A172 (cell line): ENCODE results near the gene ARHGAP25. TPM values are rescaled to one million over a fixed set of nuclear protein-coding genes. Genes with fewer than 3 reads are reported as not detected.

Experiments
- DNase-seq: peaks from one replicate; pipeline ENCODE4 v3.0.0-alpha.2; 2015; ENCODE audit warnings: low spot score
- total RNA-seq: library from RNA; depleted of rRNA; stranded (reverse); fragments of >200 nt; shearing (Covaris generic); gene quantifications from 2 replicates; pipeline ENCODE4 v1.2.3, GENCODE V29; 2014

Gene ARHGAP25
- total RNA-seq, 1 experiment from 2014 or later = not detected

- DNase-seq = no peak
Observed at GRCh38 chr2:68717305-68717661, 17.3 kb upstream of the ARHGAP25 start.

- DNase-seq = no peak
Observed at GRCh38 chr2:68719912-68720311, 14.7 kb upstream of the ARHGAP25 start.

GRCh38 chr2:68720665-68721064 lies 13.9 kb upstream of the ARHGAP25 start:
- DNase-seq = no peak

DNA sequence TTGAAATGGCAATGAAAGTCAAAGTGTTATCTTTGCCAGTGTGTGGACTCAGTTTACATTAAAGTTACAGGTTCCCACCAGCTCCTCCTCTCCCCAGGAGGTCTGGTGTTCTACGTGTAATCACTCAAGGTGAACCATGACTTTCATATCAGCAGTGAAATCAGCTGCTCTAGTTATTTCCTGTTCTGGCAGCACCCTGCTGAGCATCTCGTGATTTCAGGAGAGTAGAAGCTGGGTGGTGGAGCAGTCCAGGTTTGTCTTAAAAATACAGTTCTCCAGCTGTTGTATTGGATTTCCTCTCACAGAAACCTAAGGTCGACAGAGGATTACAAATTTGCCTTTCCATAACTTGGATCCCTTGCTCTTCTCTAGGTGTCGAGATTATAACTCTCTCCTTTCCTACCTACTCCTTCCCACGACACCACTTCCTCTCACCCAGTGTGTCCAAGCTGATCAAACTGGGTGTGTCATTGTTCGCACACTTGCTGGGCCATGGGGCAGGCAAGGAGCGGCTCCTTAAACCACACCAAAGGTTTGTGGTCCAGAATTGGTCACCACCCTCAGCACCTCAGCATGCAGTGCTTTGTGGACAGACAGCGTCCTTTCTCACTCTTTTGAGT lies 13.0 kb upstream of the ARHGAP25 start:
- DNase-seq = peak; percentile 81

GRCh38 chr2:68722712-68723111 lies 11.9 kb upstream of the ARHGAP25 start:
- DNase-seq = no peak

DNA sequence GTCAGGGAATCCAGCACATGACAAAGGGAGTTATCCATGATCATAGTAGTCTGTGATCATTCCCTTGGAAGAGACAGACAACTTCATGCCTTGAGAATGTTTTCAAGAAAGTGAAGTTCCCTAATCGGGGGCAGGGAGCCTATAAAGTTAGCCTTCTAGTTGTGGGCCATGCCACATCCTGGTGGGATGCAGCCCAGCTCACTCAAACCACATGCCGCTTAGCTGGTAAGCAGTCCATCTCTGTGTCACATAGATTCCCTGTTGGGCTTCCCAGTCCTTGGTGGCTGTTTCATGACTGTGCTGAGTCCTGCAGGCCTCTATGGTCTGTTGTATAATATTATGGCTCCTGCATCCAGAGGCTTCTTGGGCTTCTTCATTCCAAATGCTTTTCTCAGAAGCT lies 11.4 kb upstream of the ARHGAP25 start:
- DNase-seq = no peak

DNA sequence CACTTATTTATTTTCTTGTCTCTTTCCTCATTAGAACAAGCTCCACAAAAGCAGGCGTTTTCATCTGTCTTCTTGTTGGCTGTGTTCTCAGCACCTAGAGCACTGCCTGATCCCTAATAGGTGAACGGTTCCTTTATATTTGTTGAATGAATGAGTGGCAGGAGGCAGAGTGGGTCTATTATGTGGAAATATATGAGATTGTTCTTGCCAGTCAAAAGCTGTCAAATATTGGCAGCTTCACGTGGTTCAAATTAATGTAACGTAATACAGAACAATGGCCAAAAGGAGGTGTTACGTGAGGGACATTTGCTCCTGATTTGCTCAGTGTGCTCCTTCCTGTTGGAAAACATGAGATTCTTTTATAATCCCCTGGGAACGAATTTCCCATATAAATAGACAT lies 8.5 kb upstream of the ARHGAP25 start:
- no peak for DNase-seq

DNA sequence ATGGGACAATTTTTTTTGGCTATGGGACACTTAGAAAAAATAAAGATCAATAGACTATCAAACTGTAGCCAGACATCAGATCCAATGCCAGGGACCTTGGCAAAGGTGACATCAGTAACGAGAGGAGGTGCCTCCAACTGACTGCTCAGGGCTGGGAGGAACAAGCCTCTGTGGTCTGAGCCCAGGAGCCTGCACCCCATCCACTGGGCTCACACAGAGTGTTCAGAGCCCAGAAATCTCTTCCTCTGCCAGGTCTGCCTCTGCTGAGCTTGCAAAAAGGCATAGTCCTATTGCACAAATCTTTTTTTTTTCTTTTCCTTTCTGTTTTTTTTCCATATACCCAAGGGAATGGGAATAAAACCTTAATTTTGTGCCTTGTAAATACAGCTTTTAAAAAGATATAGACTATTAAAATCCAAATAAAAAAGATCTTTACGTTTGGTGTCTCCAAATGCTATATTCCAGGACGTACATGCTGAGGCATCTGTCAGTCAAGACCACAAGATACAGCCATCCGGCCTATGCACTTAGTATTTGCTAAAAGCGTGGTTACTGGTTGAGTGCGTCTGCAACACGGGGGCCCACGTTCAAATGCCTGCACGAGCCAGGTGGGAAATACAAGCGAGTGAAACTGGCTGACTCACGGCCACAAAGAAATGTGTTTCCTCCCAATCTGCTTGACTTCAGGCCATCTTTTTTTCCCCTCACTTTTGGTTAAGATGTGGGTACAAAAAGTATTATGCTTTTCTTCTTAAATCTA lies 7.8 kb upstream of the ARHGAP25 start:
- no peak for DNase-seq

DNA sequence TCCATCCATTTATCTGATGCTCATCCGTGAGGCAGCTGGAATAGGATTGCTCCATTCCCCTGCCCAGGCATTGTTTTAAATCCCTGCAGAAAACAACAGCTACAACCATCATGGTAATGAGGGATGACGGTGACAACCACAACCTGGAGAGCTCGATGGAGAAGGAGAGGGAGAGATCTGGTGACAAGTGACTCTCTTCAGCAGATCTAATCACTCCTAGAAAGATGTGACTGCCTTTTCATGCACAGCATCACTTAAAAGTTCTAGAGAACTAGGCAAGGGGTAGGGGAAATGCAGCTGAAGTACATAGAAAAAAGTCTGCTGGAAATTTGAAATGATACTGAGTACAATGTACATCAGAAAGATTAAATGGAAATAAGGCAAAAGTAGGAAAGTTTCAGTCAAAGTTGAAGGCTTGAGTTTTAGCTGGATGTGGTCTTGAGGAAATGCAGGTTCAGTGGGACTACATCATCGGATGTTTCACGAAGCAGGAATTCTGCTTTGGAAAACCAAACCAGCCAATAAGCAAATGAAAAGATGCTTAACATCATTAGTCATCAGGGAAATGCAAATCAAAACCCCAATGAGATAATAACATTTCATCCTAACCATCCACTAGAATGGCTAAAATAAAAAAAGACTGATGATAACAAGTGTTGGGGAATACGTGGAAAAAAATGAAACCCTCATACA lies 6.8 kb upstream of the ARHGAP25 start:
- peak; percentile 72 for DNase-seq

- peak; percentile 63 for DNase-seq
Observed at GRCh38 chr2:68730828-68731227, 3.8 kb upstream of the ARHGAP25 start.

DNA sequence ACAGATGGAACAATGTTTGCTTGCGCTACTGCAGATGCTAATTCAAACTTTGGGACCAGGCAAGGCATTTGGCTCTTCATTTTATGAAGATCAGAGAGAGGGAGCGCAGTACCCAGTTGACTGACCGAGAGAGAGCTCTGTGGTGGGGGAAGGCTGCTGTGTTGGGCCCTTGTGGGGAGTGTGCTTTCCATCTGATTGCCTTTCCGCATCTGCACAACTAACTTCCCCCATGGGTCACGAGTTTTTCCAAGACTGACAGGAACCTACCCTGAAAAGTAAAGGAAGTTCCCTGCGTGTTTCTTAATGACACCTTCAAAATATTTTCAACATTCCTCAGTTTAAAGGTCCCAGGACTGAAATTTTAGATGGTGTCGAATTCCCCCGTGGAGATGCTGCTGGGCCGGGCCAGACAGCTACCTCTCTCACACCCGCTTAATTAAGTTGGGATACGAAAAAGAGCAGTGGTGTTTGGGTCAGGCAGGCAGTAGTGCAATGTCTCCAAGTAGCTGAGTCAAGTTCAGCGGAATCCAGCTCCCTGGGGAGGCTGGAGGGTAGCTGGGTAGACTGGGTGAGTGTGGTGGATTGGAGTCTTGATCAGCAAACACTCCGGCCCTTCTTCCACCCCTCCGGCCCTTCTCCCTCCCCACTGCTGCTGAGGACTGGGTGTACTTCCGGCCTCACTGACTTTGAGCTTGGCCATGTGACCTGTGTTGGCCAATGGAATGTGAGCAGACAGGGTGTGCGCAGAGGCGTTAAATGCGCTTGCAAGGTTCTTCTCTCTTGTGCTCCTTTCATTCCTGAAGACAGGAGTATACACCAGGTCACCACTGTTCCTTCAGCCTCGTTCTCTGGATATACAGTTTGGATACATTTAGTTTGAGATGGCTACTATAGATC lies 2.3 kb upstream of the ARHGAP25 start:
- DNase-seq = no peak

DNA sequence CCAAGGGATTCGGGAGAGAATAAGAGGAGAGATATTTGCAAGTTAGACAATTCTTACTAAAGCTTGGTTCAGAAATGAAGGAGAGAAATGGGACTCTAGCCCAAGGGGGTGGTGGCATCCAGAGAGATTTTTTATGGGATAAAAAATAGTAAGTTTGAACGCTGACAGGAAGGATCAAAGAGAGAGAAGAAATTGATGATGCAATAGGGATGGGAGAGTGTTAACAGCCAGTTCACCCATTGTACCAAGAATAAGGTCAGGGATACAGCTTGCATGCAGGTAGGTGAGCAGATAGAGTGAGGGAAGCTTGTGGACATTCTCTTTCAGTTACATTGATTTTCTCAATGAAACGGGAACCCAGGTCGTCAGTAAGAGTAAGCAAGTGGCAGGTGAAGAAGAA lies 1.2 kb upstream of the ARHGAP25 start:
- DNase-seq = no peak

DNA sequence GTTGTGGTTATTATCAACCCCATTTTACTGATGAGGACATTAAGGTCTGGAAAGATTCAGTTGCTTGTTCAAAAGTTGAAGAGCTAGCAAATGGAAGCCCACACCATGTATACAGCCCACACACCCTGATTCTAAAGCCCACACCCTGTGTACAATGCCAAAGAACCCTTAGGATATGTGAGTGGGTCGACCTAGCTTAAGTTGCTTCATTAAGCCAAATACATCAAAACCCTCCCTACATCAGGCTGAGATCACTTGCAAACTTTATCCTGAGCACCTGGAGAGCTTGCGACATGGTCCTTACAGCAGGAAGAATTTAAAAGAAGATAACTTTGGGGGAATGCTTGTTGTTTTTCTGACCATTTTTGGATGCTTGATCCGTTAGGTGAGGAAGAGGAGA lies 435 bp upstream of the ARHGAP25 start:
- DNase-seq = no peak

DNA sequence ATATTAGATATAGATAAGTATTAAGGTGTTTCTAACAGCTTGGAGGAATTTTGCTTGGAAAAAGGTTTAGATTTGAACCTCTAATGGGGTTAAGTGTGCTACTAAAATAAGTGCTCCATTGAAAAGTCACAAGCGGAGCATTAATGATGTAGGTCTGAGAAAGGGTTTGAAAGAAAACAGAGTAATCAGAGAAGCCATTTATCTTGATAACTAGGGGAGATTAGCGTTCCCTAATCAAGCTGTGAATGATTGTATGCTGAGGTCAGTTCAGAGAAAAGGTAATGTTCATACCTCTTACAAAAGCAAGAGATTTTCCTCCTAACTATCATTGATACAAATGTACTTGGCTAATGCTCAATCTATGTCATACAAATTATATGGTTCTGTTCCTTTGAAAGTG lies 1.5 kb downstream of the ARHGAP25 start:
- no peak for DNase-seq

- DNase-seq = no peak
Observed at GRCh38 chr2:68737711-68738110, 3.1 kb downstream of the ARHGAP25 start.

GRCh38 chr2:68738906-68739594 lies 4.4 kb downstream of the ARHGAP25 start:
- DNase-seq = no peak

GRCh38 chr2:68739595-68740399 lies 5.2 kb downstream of the ARHGAP25 start:
- DNase-seq = no peak

- no peak for DNase-seq
Observed at GRCh38 chr2:68740400-68740914, 5.8 kb downstream of the ARHGAP25 start.

DNA sequence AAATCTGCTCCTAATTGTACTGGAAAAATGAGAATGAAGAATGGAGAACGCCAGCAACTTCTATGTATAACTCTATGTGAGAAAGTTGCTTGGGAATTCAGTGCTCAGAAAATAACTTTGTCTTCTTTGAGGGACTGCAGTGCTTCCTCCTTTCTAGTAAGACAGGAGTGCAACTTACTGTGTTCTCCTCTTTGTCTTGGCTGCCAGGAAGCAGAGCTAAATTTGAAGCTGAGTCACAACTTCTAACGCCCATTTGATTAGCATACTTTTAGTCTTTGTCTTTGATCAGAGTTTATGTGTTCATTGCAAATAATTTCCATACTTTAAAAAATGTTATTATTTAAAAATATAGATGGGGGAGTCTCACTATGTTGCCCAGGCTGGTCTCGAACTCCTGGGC lies 6.6 kb downstream of the ARHGAP25 start:
- DNase-seq = no peak

DNA sequence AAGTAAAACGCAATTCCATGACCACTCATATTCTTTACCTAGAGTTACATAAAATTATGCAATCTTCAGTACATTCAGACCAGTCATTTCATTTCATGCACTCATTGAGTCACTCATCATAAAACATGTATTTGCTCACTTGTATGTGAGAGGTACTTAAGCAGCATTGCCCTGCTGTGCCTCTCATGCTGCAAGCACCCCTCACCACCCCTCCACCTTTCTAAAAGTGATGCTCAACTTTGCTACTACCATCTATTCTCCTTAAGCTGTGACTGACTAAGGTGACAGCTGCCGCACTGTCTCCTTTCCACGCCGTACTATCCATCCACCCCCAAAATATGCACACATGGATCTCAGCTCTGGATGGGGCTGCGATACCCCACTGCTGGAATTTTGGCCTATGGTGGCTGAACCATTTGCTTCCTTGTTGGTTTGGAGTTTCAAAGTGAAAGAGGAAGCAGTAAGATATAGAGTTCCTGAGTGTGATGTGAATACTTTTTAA lies 7.2 kb downstream of the ARHGAP25 start:
- DNase-seq = no peak
